IMR-90 (cell line): ENCODE data around the gene FOXN4. TPM values are rescaled to one million over a fixed set of nuclear protein-coding genes. Genes with fewer than 3 reads are reported as not detected.

ENCODE experiments used
- ATAC-seq: fragments of 200-7000 bp; cut with Tn5 transposase; 2 replicates; pipeline ENCODE4 v1.9.1; 2020; ENCODE audit warnings: low read depth, mild to moderate bottlenecking, moderate library complexity
- BruUV-seq: library from RNA; stranded (reverse); fragments of 400-500 nt; replicated peaks from 2 replicates; lab custom pipeline; 2021; lab: Mats Ljungman, UMichigan
- CTCF ChIA-PET: fragments of 300-600 bp; formaldehyde crosslinking; extraction: SDS; loops from one replicate; lab custom pipeline; 2021; ENCODE audit warnings: antibody characterized with exemption; lab: Yijun Ruan, JAX
- POLR2A ChIA-PET: fragments of 300-600 bp; sonication (Branson Sonifier 250); formaldehyde crosslinking; loops from one replicate; lab custom pipeline; 2022; ENCODE audit warnings: antibody characterized with exemption; ENCODE audit not compliant: unreplicated experiment; lab: Charles Lee
- DNase-seq: peaks from one replicate; pipeline ENCODE4 v3.0.0; 2013
- H2AFZ ChIP-seq: replicated peaks from 2 replicates; pipeline ENCODE3; 2013; ENCODE audit warnings: low read length, mild to moderate bottlenecking; ENCODE audit not compliant: poor library complexity
- H2AK5ac ChIP-seq: 2 replicates; pipeline ENCODE4 v1.6.1; 2013; ENCODE audit warnings: low read depth, low read length, inconsistent platforms
- H2AK9ac ChIP-seq: replicated peaks from 2 replicates; pipeline ENCODE3; 2013; ENCODE audit warnings: mild to moderate bottlenecking, low read depth, low read length, moderate library complexity; ENCODE audit not compliant: poor library complexity
- H2BK120ac ChIP-seq: 2 replicates; pipeline ENCODE4 v1.6.1; 2013; ENCODE audit warnings: low read depth, low read length, inconsistent platforms
- H2BK15ac ChIP-seq: 3 replicates; pipeline ENCODE4 v1.6.1; 2013; ENCODE audit warnings: low read depth, low read length, inconsistent platforms
- H2BK20ac ChIP-seq: 2 replicates; pipeline ENCODE4 v1.6.1; 2013; ENCODE audit warnings: low read depth, mild to moderate bottlenecking, inconsistent platforms, low read length, moderate library complexity
- H2BK5ac ChIP-seq: 2 replicates; pipeline ENCODE4 v1.6.1; 2013; ENCODE audit warnings: mild to moderate bottlenecking, low read depth, low read length, inconsistent platforms; ENCODE audit not compliant: poor library complexity, severe bottlenecking
- H3K14ac ChIP-seq: replicated peaks from 2 replicates; pipeline ENCODE4 v1.6.1; 2013; ENCODE audit warnings: low read depth, low read length, inconsistent platforms
- H3K18ac ChIP-seq: 2 replicates; pipeline ENCODE4 v1.6.1; 2013; ENCODE audit warnings: low read depth, low read length, control low read depth
- H3K23ac ChIP-seq: 2 replicates; pipeline ENCODE4 v1.6.1; 2013; ENCODE audit warnings: low read depth, low read length, inconsistent platforms
- H3K27ac ChIP-seq: 2 replicates; pipeline ENCODE4 v1.5.1; 2013; ENCODE audit warnings: mild to moderate bottlenecking, control low read depth, low read length; ENCODE audit not compliant: insufficient read depth
- H3K27me3 ChIP-seq: 2 replicates; pipeline ENCODE4 v1.6.1; 2013; ENCODE audit warnings: low read length; ENCODE audit not compliant: control insufficient read depth, insufficient read depth
- H3K36me3 ChIP-seq: 2 replicates; pipeline ENCODE4 v1.6.1; 2013; ENCODE audit warnings: low read length, mixed read lengths; ENCODE audit not compliant: control insufficient read depth, insufficient read depth
- H3K4ac ChIP-seq: 2 replicates; pipeline ENCODE4 v1.6.1; 2013; ENCODE audit warnings: low read depth, low read length, inconsistent platforms
- H3K4me1 ChIP-seq: 2 replicates; pipeline ENCODE4 v1.6.1; 2013; ENCODE audit warnings: low read length, mixed read lengths; ENCODE audit not compliant: control insufficient read depth, insufficient read depth
- H3K4me2 ChIP-seq: 2 replicates; pipeline ENCODE4 v1.6.1; 2013; ENCODE audit warnings: low read depth, mild to moderate bottlenecking, control low read depth, low read length, moderate library complexity
- H3K4me3 ChIP-seq: 2 replicates; pipeline ENCODE4 v1.5.1; 2013; ENCODE audit warnings: low read depth, mild to moderate bottlenecking, control low read depth, low read length, moderate library complexity; ENCODE audit not compliant: insufficient read depth
- H3K56ac ChIP-seq: 2 replicates; pipeline ENCODE4 v1.6.1; 2013; ENCODE audit warnings: low read length, inconsistent platforms; ENCODE audit not compliant: insufficient read depth; ENCODE audit errors: extremely low read depth
- H3K79me1 ChIP-seq, 2 experiments: 2 replicates each; pipeline ENCODE4 v1.6.1; 2013; ENCODE audit warnings: low read length in 2 of 2, inconsistent platforms in 1 of 2, low read depth in 1 of 2
- H3K9ac ChIP-seq: 2 replicates; pipeline ENCODE4 v1.6.1; 2013; ENCODE audit warnings: low read depth, low read length, control low read depth
- H3K9me1 ChIP-seq: 2 replicates; pipeline ENCODE4 v1.6.1; 2013; ENCODE audit warnings: low read length, inconsistent platforms; ENCODE audit not compliant: insufficient read depth
- H3K9me3 ChIP-seq: 2 replicates; pipeline ENCODE4 v1.6.1; 2013; ENCODE audit warnings: low read length; ENCODE audit not compliant: control insufficient read depth, insufficient read depth
- H4K20me1 ChIP-seq: 2 replicates; pipeline ENCODE4 v1.6.1; 2013; ENCODE audit warnings: low read length, inconsistent platforms; ENCODE audit not compliant: insufficient read depth
- H4K5ac ChIP-seq: 2 replicates; pipeline ENCODE4 v1.6.1; 2013; ENCODE audit warnings: mild to moderate bottlenecking, low read depth, low read length, control low read depth
- H4K8ac ChIP-seq, 2 experiments: 2 replicates each; pipeline ENCODE4 v1.6.1; 2013; ENCODE audit warnings: low read depth in 2 of 2, low read length in 2 of 2, control low read depth in 1 of 2, inconsistent platforms in 1 of 2
- H4K91ac ChIP-seq: 2 replicates; pipeline ENCODE4 v1.6.1; 2013; ENCODE audit warnings: low read depth, low read length, inconsistent platforms; ENCODE audit not compliant: insufficient read depth
- RAD21 ChIP-seq: IDR thresholded peaks from 2 replicates; pipeline ENCODE4 v1.6.1; 2012; ENCODE audit warnings: low read length, improper control_type of control experiment
- RCOR1 ChIP-seq: IDR thresholded peaks from 2 replicates; pipeline ENCODE4 v1.6.1; 2012; ENCODE audit warnings: mild to moderate bottlenecking, low read length, improper control_type of control experiment; ENCODE audit not compliant: insufficient replicate concordance
- WGBS, 2 experiments: methylation state at CpG; one replicate each; pipeline versions ENCODE4 v1.1.5 to v1.1.7; 2013; ENCODE audit warnings: missing lambda C conversion rate in 2 of 2; ENCODE audit not compliant: insufficient read length in 1 of 2; ENCODE audit errors: extremely low coverage in 2 of 2; 5-methylcytosine and 5-hydroxymethylcytosine counted together
- dilution Hi-C: fragments of 300-500 bp; cut with HindIII; formaldehyde crosslinking; loops from one replicate; pipeline ENCODE4 v1.14.3; 2018; ENCODE audit warnings: low sequenced_read_pairs; ENCODE audit not compliant: unreplicated experiment
- in situ Hi-C: fragments of 300-500 bp; cut with MboI; formaldehyde crosslinking; loops from 3 replicates; pipeline ENCODE4 v1.14.3; 2019; ENCODE audit warnings: low sequenced_read_pairs, inconsistent platforms, mixed read lengths
- intact Hi-C: fragments of 100-400 bp; cut with micrococcal nuclease; formaldehyde crosslinking; loops from 2 replicates; pipeline ENCODE4 v1.10.0; 2022
- polyA plus RNA-seq, 3 experiments: library from polyadenylated mRNA; depleted of rRNA; stranded (reverse); fragments of >200 nt; gene quantifications; 2 replicates each; pipeline ENCODE4 v1.2.3, GENCODE V29; 2012; ENCODE audit warnings: low replicate concordance in 1 of 3
- total RNA-seq: library from RNA; depleted of rRNA; stranded (reverse); fragments of >200 nt; gene quantifications from 2 replicates; pipeline ENCODE4 v1.2.3, GENCODE V29; 2012

FOXN4 gene
- total and polyA plus RNA-seq, 2 of the 4 experiments (the other 2 are of a cell fraction), result not detected

DNA sequence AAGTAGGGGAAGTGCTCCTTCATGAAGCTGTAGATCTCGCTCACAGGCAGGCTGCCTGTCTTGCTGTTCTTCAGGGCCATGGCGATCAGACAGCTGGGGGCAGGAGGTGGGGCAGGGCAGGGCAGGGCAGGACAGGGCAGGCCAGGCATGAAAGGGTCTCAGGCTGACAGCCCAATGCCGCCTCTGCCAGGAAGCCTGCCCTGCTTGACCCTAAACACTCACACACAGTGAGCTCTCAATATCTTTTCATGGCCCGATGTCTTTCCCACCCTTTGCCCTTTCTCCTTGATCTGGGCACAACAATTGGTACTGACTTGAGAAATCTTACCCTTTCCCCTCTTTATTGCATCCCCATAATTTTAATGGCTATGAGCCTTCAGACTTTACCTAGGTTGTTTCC lies 22.4 kb downstream of the FOXN4 start:
- no peak overlapping the region for H2BK120ac ChIP-seq
- H3K36me3 ChIP-seq, result no peaks in the 10 kb centered on the region
- ATAC-seq (no peak), DNase-seq (no peak)
- no peak overlapping the region for H3K14ac ChIP-seq
- H3K4me1 ChIP-seq, result no peaks in the 10 kb centered on the region
- H3K79me1 ChIP-seq, result no peaks in the 10 kb centered on the region
- no peak overlapping the region for H2AK5ac ChIP-seq
- no peak for TF ChIP-seq RCOR1
- TF ChIP-seq RAD21, result no peak
- H2BK20ac ChIP-seq, result no peak overlapping the region
- H4K5ac ChIP-seq, result no peak overlapping the region
- in situ Hi-C loops (no loop called here), intact Hi-C loops (loop anchor here (2.0 kb wide), 1 partner anchor 44 kb away; no protein-coding TSS in a partner anchor), dilution Hi-C loops (no loop called here)
- no peak overlapping the region for H3K4me2 ChIP-seq
- H3K27me3 ChIP-seq, result peaks cover 4% of the 10 kb centered on the region; the same call in 1 of the 2 replicates
- H3K9ac ChIP-seq, result no peak overlapping the region
- CTCF ChIA-PET, result no interaction called here
- no peak overlapping the region for H2BK15ac ChIP-seq
- no peak overlapping the region for H3K56ac ChIP-seq
- POLR2A ChIA-PET, result no interaction called here
- no peak overlapping the region for H4K8ac ChIP-seq
- no peak overlapping the region for H3K23ac ChIP-seq
- H4K20me1 ChIP-seq, result no peaks in the 10 kb centered on the region
- BruUV-seq, result no TSS peak
- H3K27ac ChIP-seq, result no peak overlapping the region
- H4K91ac ChIP-seq, result no peak overlapping the region
- no peaks in the 10 kb centered on the region for H3K9me3 ChIP-seq
- H3K4me3 ChIP-seq, result no peak overlapping the region
- no peak overlapping the region for H3K18ac ChIP-seq
- 63% methylated on average over 1 of the region's 4 CpGs; no CpG with 5 or more reads in 1 of the 2 experiments for WGBS, 2 experiments
- H3K4ac ChIP-seq, result no peak overlapping the region
- no peaks in the 10 kb centered on the region for H3K9me1 ChIP-seq
- no peak overlapping the region for H2AFZ ChIP-seq
- H2BK5ac ChIP-seq, result no peak overlapping the region
- H2AK9ac ChIP-seq, result no peak overlapping the region
